Trophoblast cell (in vitro differentiated cells and primary cell): Measurements from ENCODE around the gene TCAF1.
"Not testable (repeated sequence)": the region's sequence is repeated elsewhere in the genome, so short reads cannot be mapped to it uniquely, and the experiment has no call there.

Experiments
- DNase-seq, 2 donors: peaks; one replicate each; pipeline ENCODE4 v3.0.0-alpha.2; 2016
- H2AFZ ChIP-seq: 2 replicates; pipeline ENCODE4 v1.6.1; 2013; ENCODE audit warnings: low read length, moderate library complexity, mild to moderate bottlenecking; ENCODE audit not compliant: insufficient read depth, poor library complexity
- H2AK5ac ChIP-seq: 2 replicates; pipeline ENCODE4 v1.6.1; 2013; ENCODE audit warnings: mild to moderate bottlenecking, low read length
- H2BK120ac ChIP-seq: 2 replicates; pipeline ENCODE4 v1.6.1; 2013; ENCODE audit warnings: low read length, mild to moderate bottlenecking, moderate library complexity; ENCODE audit not compliant: insufficient read depth, poor library complexity
- H2BK12ac ChIP-seq: 2 replicates; pipeline ENCODE4 v1.6.1; 2013; ENCODE audit warnings: mild to moderate bottlenecking, low read length, moderate library complexity
- H2BK5ac ChIP-seq: 2 replicates; pipeline ENCODE4 v1.6.1; 2013; ENCODE audit warnings: low read length, low read depth, moderate library complexity, mild to moderate bottlenecking; ENCODE audit not compliant: poor library complexity
- H3K14ac ChIP-seq: 2 replicates; pipeline ENCODE4 v1.6.1; 2013; ENCODE audit warnings: mild to moderate bottlenecking, low read length
- H3K18ac ChIP-seq: 2 replicates; pipeline ENCODE4 v1.6.1; 2013; ENCODE audit warnings: mild to moderate bottlenecking, low read length
- H3K23ac ChIP-seq: 2 replicates; pipeline ENCODE4 v1.6.1; 2013; ENCODE audit warnings: low read length
- H3K27ac ChIP-seq: 2 replicates; pipeline ENCODE4 v1.5.1; 2013; ENCODE audit warnings: low read depth, mild to moderate bottlenecking, inconsistent platforms, low read length, moderate library complexity
- H3K27me3 ChIP-seq: 2 replicates; pipeline ENCODE4 v1.6.1; 2013; ENCODE audit warnings: inconsistent platforms, mild to moderate bottlenecking, low read length, moderate library complexity; ENCODE audit not compliant: insufficient read depth
- H3K36me3 ChIP-seq, 2 experiments: 1 replicate in 1 of 2; 2 replicates in 1 of 2; pipeline ENCODE4 v1.6.1; 2013; ENCODE audit warnings: low read length in 2 of 2, mild to moderate bottlenecking in 2 of 2, moderate library complexity in 1 of 2; ENCODE audit not compliant: insufficient read depth in 2 of 2, control insufficient read depth in 1 of 2
- H3K4ac ChIP-seq: 2 replicates; pipeline ENCODE4 v1.6.1; 2013; ENCODE audit warnings: low read depth, mild to moderate bottlenecking, low read length, moderate library complexity
- H3K4me1 ChIP-seq, 2 experiments: 1 replicate in 1 of 2; 2 replicates in 1 of 2; pipeline ENCODE4 v1.6.1; 2013; ENCODE audit warnings: low read length in 2 of 2, mild to moderate bottlenecking in 2 of 2, moderate library complexity in 1 of 2; ENCODE audit not compliant: insufficient read depth in 2 of 2, control insufficient read depth in 1 of 2
- H3K4me2 ChIP-seq: 2 replicates; pipeline ENCODE4 v1.6.1; 2013; ENCODE audit warnings: inconsistent platforms, mild to moderate bottlenecking, low read length, moderate library complexity
- H3K4me3 ChIP-seq: 2 replicates; pipeline ENCODE4 v1.5.1; 2013; ENCODE audit warnings: mild to moderate bottlenecking, low read depth, low read length, inconsistent platforms
- H3K79me1 ChIP-seq: one replicate; pipeline ENCODE4 v1.6.1; 2013; ENCODE audit warnings: low read length
- H3K79me2 ChIP-seq: 2 replicates; pipeline ENCODE4 v1.6.1; 2013; ENCODE audit warnings: low read length, mild to moderate bottlenecking; ENCODE audit not compliant: control insufficient read depth, insufficient read depth, poor library complexity
- H3K9ac ChIP-seq: 2 replicates; pipeline ENCODE4 v1.6.1; 2013; ENCODE audit warnings: mild to moderate bottlenecking, low read length
- H3K9me3 ChIP-seq: 2 replicates; pipeline ENCODE4 v1.6.1; 2013; ENCODE audit warnings: low read depth, mild to moderate bottlenecking, control low read depth, inconsistent platforms, low read length; ENCODE audit not compliant: insufficient read depth
- H4K12ac ChIP-seq: 2 replicates; pipeline ENCODE4 v1.6.1; 2013; ENCODE audit warnings: low read depth, mild to moderate bottlenecking, low read length, moderate library complexity
- H4K8ac ChIP-seq: 2 replicates; pipeline ENCODE4 v1.6.1; 2013; ENCODE audit warnings: low read depth, mild to moderate bottlenecking, low read length, moderate library complexity
- H4K91ac ChIP-seq: one replicate; pipeline ENCODE4 v1.6.1; 2013; ENCODE audit warnings: low read depth, mild to moderate bottlenecking, low read length, moderate library complexity
- WGBS: extraction: QIAGEN DNeasy Blood & Tissue Kit; methylation state at CpG from one replicate; pipeline ENCODE4 v1.1.7; 2013; ENCODE audit warnings: missing lambda C conversion rate; ENCODE audit not compliant: insufficient read length, insufficient coverage; ENCODE audit errors: extremely low coverage; 5-methylcytosine and 5-hydroxymethylcytosine counted together

Gene TCAF1

DNA sequence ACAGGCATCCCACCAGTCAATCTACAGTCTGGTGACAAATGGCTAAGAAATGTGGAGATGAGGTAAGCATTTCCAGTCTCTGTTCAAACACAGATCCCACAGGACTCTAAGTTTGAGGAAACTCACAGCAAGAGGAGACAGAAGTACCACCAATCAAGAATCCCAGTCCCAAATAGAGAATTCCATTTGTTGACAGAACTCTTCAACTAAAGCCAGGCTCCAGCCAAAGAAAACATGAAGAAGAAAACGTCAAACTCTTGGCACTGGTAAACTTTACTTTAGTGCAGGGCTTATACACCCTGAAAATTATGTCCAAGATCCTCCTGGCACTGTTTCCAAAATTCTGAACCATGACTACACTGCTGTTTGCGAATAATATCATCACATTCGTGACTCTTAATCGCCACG is 95.3 kb downstream of the TCAF1 start:
- not testable (repeated sequence) for H2AFZ ChIP-seq, H4K12ac ChIP-seq, H3K18ac ChIP-seq, H3K4me2 ChIP-seq, H3K79me1 ChIP-seq, DNase-seq, H3K9ac ChIP-seq, H2BK5ac ChIP-seq, H3K4me1 ChIP-seq, H4K91ac ChIP-seq, H3K27me3 ChIP-seq, H3K36me3 ChIP-seq, H3K23ac ChIP-seq, H3K9me3 ChIP-seq, H3K14ac ChIP-seq, H3K4ac ChIP-seq, H3K27ac ChIP-seq, H2BK12ac ChIP-seq, H2BK120ac ChIP-seq, H3K79me2 ChIP-seq, H2AK5ac ChIP-seq, H4K8ac ChIP-seq, H3K4me3 ChIP-seq
- WGBS, result no CpG with 5 or more reads among the region's 5 CpGs
